Subcutaneous adipose tissue (tissue), 4 donors: Measurements from ENCODE around the gene CDK3. TPM values are rescaled to one million over a fixed set of nuclear protein-coding genes. Genes with fewer than 3 reads are reported as not detected.

Experiments
- CTCF ChIP-seq: fragments of 450-650 bp; IDR thresholded peaks from one replicate; pipeline ENCODE4 v1.5.1; 2016; ENCODE audit warnings: low read depth, mild to moderate bottlenecking, control low read depth, antibody characterized with exemption, moderate library complexity
- total RNA-seq, 4 donors: library from RNA; depleted of rRNA; stranded (reverse); fragments of >200 nt; gene quantifications; one replicate each; pipeline ENCODE4 v1.1.0, GENCODE V29; 2016

CDK3 gene
- 10 to 100 TPM in 1 of 4 donors, 1 to 10 TPM in 3; 4.9 to 10.2 (median 5.7) TPM for total RNA-seq

DNA sequence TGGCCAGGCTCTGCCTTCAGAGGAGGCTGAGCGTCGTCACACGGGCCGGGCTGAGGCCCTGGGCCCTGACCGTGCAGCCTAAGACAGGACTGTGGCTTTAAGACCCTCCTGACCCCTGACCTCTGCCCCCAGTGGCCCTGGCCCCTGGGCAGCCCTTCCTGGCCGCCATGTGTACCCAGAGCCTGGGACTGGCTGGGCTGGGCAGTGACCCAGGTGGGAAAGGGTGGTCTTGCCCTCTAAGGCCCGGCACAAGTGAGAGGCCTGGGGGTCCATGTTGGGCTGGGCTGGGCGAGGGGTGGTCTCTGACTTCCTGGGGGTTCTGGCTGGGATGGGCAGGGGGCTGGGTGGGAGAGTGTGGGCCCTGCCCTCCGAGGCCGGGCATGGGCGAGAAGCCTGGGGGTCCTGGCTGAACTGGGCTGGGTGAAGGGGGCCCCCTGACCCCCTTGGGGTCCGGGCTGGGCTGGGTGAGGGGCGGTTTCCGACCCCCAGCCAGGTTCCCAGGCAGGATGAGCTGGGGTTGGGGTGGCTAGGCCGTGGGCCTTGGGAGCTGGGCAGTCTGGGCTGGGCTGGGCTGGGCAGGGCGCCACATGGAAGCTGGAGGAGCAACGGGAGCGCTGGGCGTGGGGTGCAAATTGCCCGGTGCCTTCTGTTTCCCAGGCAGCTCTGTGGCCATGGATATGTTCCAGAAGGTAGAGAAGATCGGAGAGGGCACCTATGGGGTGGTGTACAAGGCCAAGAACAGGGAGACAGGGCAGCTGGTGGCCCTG lies at the start of gene CDK3:
TSS of gene CDK3 (plus strand) at position 101 of the 767 bp plus-strand sequence. CDS start at position 672, 571 bp downstream.
- TF ChIP-seq CTCF = no peak

- TF ChIP-seq CTCF = no peak
Measured at GRCh38 chr17:75950855-75951554, 49.6 kb upstream of the CDK3 start.

GRCh38 chr17:75959051-75959838 lies 41.4 kb upstream of the CDK3 start:
- no peak for TF ChIP-seq CTCF

GRCh38 chr17:75959839-75960511 lies 40.7 kb upstream of the CDK3 start:
- no peak for TF ChIP-seq CTCF

- no peak for TF ChIP-seq CTCF
Measured at GRCh38 chr17:75965468-75965867, 35.2 kb upstream of the CDK3 start.

- TF ChIP-seq CTCF = no peak
Measured at GRCh38 chr17:75970011-75970523, 30.6 kb upstream of the CDK3 start.
